Cerebellar nuclear complex (tissue), 1 donor: ENCODE data around the gene GOSR1.
"Not testable (repeated sequence)": the region's sequence is repeated elsewhere in the genome, so short reads cannot be mapped to it uniquely, and the experiment has no call there.

Source experiments
- DNase-seq, 2 experiments: peaks; one replicate each; lab custom pipeline; 2025; lab: John Stamatoyannopoulos, UW

The GOSR1 gene

GRCh38 chr17:30505868-30506417, 28.7 kb downstream of the GOSR1 start:
- no peak for DNase-seq

- no peak for DNase-seq
These were observed 29.3 kb downstream of the GOSR1 start for GRCh38 chr17:30506481-30506880.

GRCh38 chr17:30513346-30513745, 36.1 kb downstream of the GOSR1 start:
- DNase-seq, result no peak

- DNase-seq, result no peak
These were observed 37.8 kb downstream of the GOSR1 start for GRCh38 chr17:30514895-30515596.

GRCh38 chr17:30517786-30518185, 40.6 kb downstream of the GOSR1 start:
- DNase-seq, result no peak

- DNase-seq, result no peak
These were observed 42.0 kb downstream of the GOSR1 start for GRCh38 chr17:30519166-30519565.

GRCh38 chr17:30519707-30520106, 42.5 kb downstream of the GOSR1 start:
- DNase-seq, result no peak

- DNase-seq, result no peak
These were observed 43.2 kb downstream of the GOSR1 start for GRCh38 chr17:30520436-30520835.

GRCh38 chr17:30520882-30521281, 43.7 kb downstream of the GOSR1 start:
- no peak for DNase-seq

- no peak for DNase-seq
These were observed 44.6 kb downstream of the GOSR1 start for GRCh38 chr17:30521766-30522165.

- not testable (repeated sequence) for DNase-seq
These were observed 46.0 kb downstream of the GOSR1 start for GRCh38 chr17:30523236-30523635.

GRCh38 chr17:30524847-30525246, 47.6 kb downstream of the GOSR1 start:
- DNase-seq, result no peak

- no peak for DNase-seq
These were observed 49.2 kb downstream of the GOSR1 start for GRCh38 chr17:30526401-30526800.

GRCh38 chr17:30528701-30529100, 51.5 kb downstream of the GOSR1 start:
- DNase-seq, result not testable (repeated sequence)

- no peak for DNase-seq
These were observed 53.3 kb downstream of the GOSR1 start for GRCh38 chr17:30530346-30531025.

- DNase-seq, result no peak
These were observed 55.7 kb downstream of the GOSR1 start for GRCh38 chr17:30532871-30533270.

GRCh38 chr17:30534298-30534697, 57.1 kb downstream of the GOSR1 start:
- DNase-seq, result no peak

- no peak for DNase-seq
These were observed 58.0 kb downstream of the GOSR1 start for GRCh38 chr17:30534938-30535921.

- DNase-seq, result not testable (repeated sequence)
These were observed 59.6 kb downstream of the GOSR1 start for GRCh38 chr17:30536846-30537245.

- DNase-seq, result not testable (repeated sequence)
These were observed 60.5 kb downstream of the GOSR1 start for GRCh38 chr17:30537667-30538066.

- no peak for DNase-seq
These were observed 64.6 kb downstream of the GOSR1 start for GRCh38 chr17:30541802-30542201.

GRCh38 chr17:30543456-30543855, 66.2 kb downstream of the GOSR1 start:
- DNase-seq, result no peak
